Endothelial cell of umbilical vein (primary cell): Measurements from ENCODE around the gene AKAP1.

ENCODE experiments used
- EZH2 ChIP-seq: IDR thresholded peaks from 2 replicates; pipeline ENCODE4 v1.6.1; 2012; ENCODE audit warnings: borderline replicate concordance, low read depth, mild to moderate bottlenecking, moderate library complexity, low read length, inconsistent platforms; ENCODE audit not compliant: severe bottlenecking
- POLR2A ChIP-seq: IDR thresholded peaks from 2 replicates; pipeline ENCODE4 v1.6.1; 2012; ENCODE audit warnings: low read depth, mild to moderate bottlenecking, control low read depth, low read length
- TF ChIP-seq, protein P1 (sequence below), 2 donors: IDR thresholded peaks; 1 replicate in 1 of 2; 2 replicates in 1 of 2; pipeline ENCODE4 v1.5.1; 2011; ENCODE audit warnings: low read length in 2 of 2, mild to moderate bottlenecking in 2 of 2, moderate library complexity in 2 of 2, control low read depth in 1 of 2, inconsistent platforms in 1 of 2, low read depth in 1 of 2; ENCODE audit not compliant: insufficient read depth in 1 of 2; ENCODE audit errors: extremely low read depth in 1 of 2

DNA sequence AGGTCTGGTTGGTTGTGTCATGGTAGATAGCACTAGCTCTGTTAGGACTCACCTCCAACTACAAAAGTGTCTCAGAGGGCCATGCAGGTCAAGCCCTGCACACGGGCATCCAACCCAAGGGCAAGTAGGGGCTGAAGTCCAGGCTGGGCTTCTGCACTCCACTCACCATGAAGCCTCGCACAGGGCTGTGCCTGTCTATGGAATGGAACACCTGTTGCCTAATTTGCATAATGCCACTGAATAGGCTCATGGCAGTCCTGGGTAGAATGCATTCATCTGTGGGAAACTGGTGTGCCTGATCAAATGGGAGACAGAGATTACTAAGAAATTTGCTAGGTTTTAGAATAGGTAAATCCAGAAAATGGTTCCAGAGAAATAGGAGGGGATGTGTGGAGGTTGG, 8.0 kb upstream of the AKAP1 start:
- TF ChIP-seq, protein P1, sequence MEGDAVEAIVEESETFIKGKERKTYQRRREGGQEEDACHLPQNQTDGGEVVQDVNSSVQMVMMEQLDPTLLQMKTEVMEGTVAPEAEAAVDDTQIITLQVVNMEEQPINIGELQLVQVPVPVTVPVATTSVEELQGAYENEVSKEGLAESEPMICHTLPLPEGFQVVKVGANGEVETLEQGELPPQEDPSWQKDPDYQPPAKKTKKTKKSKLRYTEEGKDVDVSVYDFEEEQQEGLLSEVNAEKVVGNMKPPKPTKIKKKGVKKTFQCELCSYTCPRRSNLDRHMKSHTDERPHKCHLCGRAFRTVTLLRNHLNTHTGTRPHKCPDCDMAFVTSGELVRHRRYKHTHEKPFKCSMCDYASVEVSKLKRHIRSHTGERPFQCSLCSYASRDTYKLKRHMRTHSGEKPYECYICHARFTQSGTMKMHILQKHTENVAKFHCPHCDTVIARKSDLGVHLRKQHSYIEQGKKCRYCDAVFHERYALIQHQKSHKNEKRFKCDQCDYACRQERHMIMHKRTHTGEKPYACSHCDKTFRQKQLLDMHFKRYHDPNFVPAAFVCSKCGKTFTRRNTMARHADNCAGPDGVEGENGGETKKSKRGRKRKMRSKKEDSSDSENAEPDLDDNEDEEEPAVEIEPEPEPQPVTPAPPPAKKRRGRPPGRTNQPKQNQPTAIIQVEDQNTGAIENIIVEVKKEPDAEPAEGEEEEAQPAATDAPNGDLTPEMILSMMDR (IDR thresholded peaks at IDR 0.05; ENCODE audit: extremely low read depth in 1 of 2, insufficient read depth in 1 of 2, low read depth in 1 of 2, low read length in 2 of 2) = no peak
- TF ChIP-seq POLR2A = no peak
- no peak for TF ChIP-seq EZH2
